Thoracic aorta (tissue), 2 donors: ENCODE results near the gene MEIS1. TPM values are rescaled to one million over a fixed set of nuclear protein-coding genes. Genes with fewer than 3 reads are reported as not detected.

ENCODE experiments used
- ATAC-seq: fragments of 150-250 bp; one replicate; pipeline ENCODE4 v1.8.0; 2017; ENCODE audit warnings: low read depth; ENCODE audit not compliant: insufficient number of reproducible peaks, low FRiP score
- DNase-seq: peaks from one replicate; pipeline ENCODE4 v3.0.0-alpha.2; 2020; ENCODE audit warnings: low spot score
- H3K27ac ChIP-seq, 2 donors: fragments of 200-600 bp; sonication (generic); 1 replicate in 1 of 2; 2 replicates in 1 of 2; pipeline ENCODE4 v1.5.1; 2016; ENCODE audit warnings: mild to moderate bottlenecking in 2 of 2, moderate library complexity in 2 of 2
- H3K27me3 ChIP-seq: fragments of 200-600 bp; sonication (generic); replicated peaks from 2 replicates; pipeline ENCODE4 v1.6.0; 2016; ENCODE audit warnings: mild to moderate bottlenecking; ENCODE audit not compliant: insufficient read depth
- H3K36me3 ChIP-seq: fragments of 200-600 bp; sonication (generic); one replicate; pipeline ENCODE4 v1.5.1; 2016
- H3K4me1 ChIP-seq, 2 donors: fragments of 200-600 bp; sonication (generic); 1 replicate in 1 of 2; 2 replicates in 1 of 2; pipeline versions ENCODE4 v1.5.1 to v1.6.0; 2016; ENCODE audit warnings: low read depth in 2 of 2, mild to moderate bottlenecking in 1 of 2; ENCODE audit not compliant: control insufficient read depth in 1 of 2
- H3K4me3 ChIP-seq: fragments of 200-600 bp; sonication (generic); 2 replicates; pipeline ENCODE4 v1.5.1; 2016; ENCODE audit warnings: mild to moderate bottlenecking
- H3K9me3 ChIP-seq: fragments of 200-600 bp; sonication (generic); 2 replicates; pipeline ENCODE4 v1.5.1; 2016
- CTCF ChIP-seq: fragments of 200-600 bp; sonication (generic); IDR thresholded peaks from one replicate; pipeline ENCODE4 v1.5.1; 2019; ENCODE audit warnings: antibody characterized with exemption
- total RNA-seq, 2 donors: library from RNA; depleted of rRNA; stranded (reverse); fragments of >200 nt; gene quantifications; one replicate each; pipeline versions ENCODE4 v1.1.0 to v1.2.3, GENCODE V29; 2016

Gene MEIS1
- total RNA-seq, 2 donors from 2014 or later = 29.4 to 58.4 TPM

- ATAC-seq (no peak), DNase-seq (no peak)
- peak overlapping the region; percentile 31 for H3K4me3 ChIP-seq
- TF ChIP-seq CTCF = no peak
- H3K36me3 ChIP-seq = no peaks in the 10 kb centered on the region
- no peaks in the 10 kb centered on the region for H3K9me3 ChIP-seq
- H3K4me1 ChIP-seq = peaks cover 18 to 42% of the 10 kb centered on the region in 2 donors
- H3K27me3 ChIP-seq = peaks cover 8% of the 10 kb centered on the region
- H3K27ac ChIP-seq = peak overlapping the region; percentile 47 to 91
Measured at GRCh38 chr2:66579186-66580126, 144.5 kb downstream of the MEIS1 start.

GRCh38 chr2:66580166-66581049, 145.5 kb downstream of the MEIS1 start:
- Histone ChIP-seq H3K4me3 (peak overlapping the region; percentile 71), H3K9me3 (no peaks in the 10 kb centered on the region), H3K27me3 (peaks cover 8% of the 10 kb centered on the region), H3K27ac (peak overlapping the region; percentile 66 to 91), H3K4me1 (peaks cover 18 to 42% of the 10 kb centered on the region in 2 donors), H3K36me3 (no peaks in the 10 kb centered on the region)
- ATAC-seq = no peak
- no peak for TF ChIP-seq CTCF
- no peak for DNase-seq

GRCh38 chr2:66581339-66582103, 146.6 kb downstream of the MEIS1 start:
- Histone ChIP-seq H3K27ac (peak overlapping the region; percentile 66 to 79), H3K27me3 (peaks cover 8% of the 10 kb centered on the region), H3K4me3 (peak overlapping the region; percentile 71), H3K36me3 (no peaks in the 10 kb centered on the region), H3K9me3 (no peaks in the 10 kb centered on the region), H3K4me1 (peaks cover 8 to 31% of the 10 kb centered on the region in 2 donors)
- TF ChIP-seq CTCF = no peak
- DNase-seq (no peak), ATAC-seq (peak; percentile 32)

GRCh38 chr2:66582104-66582986, 147.4 kb downstream of the MEIS1 start:
- Histone ChIP-seq H3K4me3 (peak overlapping the region; percentile 71), H3K27ac (peak overlapping the region; percentile 66 to 79), H3K36me3 (no peaks in the 10 kb centered on the region), H3K4me1 (peaks cover 4 to 25% of the 10 kb centered on the region in 2 donors), H3K9me3 (no peaks in the 10 kb centered on the region), H3K27me3 (peaks cover 8% of the 10 kb centered on the region)
- DNase-seq = no peak
- no peak for ATAC-seq
- no peak for TF ChIP-seq CTCF
